Lower leg skin (tissue), 4 donors: ENCODE measurements around the gene C19orf12. TPM values are rescaled to one million over a fixed set of nuclear protein-coding genes. Genes with fewer than 3 reads are reported as not detected.

Experiments used
- DNase-seq, 2 donors: peaks; one replicate each; pipeline ENCODE4 v3.0.0-alpha.2; 2019; ENCODE audit warnings: low spot score in 2 of 2
- H3K4me3 ChIP-seq: fragments of 200-600 bp; sonication (generic); 2 replicates; pipeline ENCODE4 v1.5.1; 2017; ENCODE audit warnings: mild to moderate bottlenecking, low read depth; ENCODE audit not compliant: poor library complexity, severe bottlenecking
- POLR2A ChIP-seq, 2 donors: fragments of 450-650 bp; IDR thresholded peaks; one replicate each; pipeline ENCODE4 v1.6.1; 2016 to 2017; ENCODE audit warnings: antibody characterized with exemption in 2 of 2, mild to moderate bottlenecking in 1 of 2, moderate library complexity in 1 of 2
- WGBS, 2 donors: methylation state at CpG; one replicate each; pipeline ENCODE4 v1.1.5; 2018; 5-methylcytosine and 5-hydroxymethylcytosine counted together
- intact Hi-C: fragments of 100-400 bp; cut with DNase I; formaldehyde crosslinking; loops from one replicate; pipeline ENCODE4 v1.15.0; 2023; ENCODE audit warnings: low total_unique reads
- total RNA-seq, 4 donors: library from RNA; depleted of rRNA; stranded (reverse); fragments of >200 nt; gene quantifications; one replicate each; pipeline ENCODE4 v1.1.0, GENCODE V29; 2016
- TF ChIP-seq, protein P1 (sequence below), 3 donors: fragments of 450-650 bp; IDR thresholded peaks; one replicate each; pipeline ENCODE4 v1.5.1; 2016; ENCODE audit warnings: antibody characterized with exemption in 3 of 3, mild to moderate bottlenecking in 3 of 3, moderate library complexity in 2 of 3

The C19orf12 gene
- total RNA-seq, 4 donors from 2014 or later = 20.6 to 32.3 (median 26.0) TPM

GRCh38 chr19:29662604-29663404 lies 52.3 kb downstream of the C19orf12 start:
- intact Hi-C loops = no loop called here
- WGBS, 2 donors = 12 to 30% methylated on average over 17 of the region's 17 CpGs
- no peak overlapping the region for H3K4me3 ChIP-seq
- peak; percentile 72 to 94 for DNase-seq
- TF ChIP-seq, protein P1, sequence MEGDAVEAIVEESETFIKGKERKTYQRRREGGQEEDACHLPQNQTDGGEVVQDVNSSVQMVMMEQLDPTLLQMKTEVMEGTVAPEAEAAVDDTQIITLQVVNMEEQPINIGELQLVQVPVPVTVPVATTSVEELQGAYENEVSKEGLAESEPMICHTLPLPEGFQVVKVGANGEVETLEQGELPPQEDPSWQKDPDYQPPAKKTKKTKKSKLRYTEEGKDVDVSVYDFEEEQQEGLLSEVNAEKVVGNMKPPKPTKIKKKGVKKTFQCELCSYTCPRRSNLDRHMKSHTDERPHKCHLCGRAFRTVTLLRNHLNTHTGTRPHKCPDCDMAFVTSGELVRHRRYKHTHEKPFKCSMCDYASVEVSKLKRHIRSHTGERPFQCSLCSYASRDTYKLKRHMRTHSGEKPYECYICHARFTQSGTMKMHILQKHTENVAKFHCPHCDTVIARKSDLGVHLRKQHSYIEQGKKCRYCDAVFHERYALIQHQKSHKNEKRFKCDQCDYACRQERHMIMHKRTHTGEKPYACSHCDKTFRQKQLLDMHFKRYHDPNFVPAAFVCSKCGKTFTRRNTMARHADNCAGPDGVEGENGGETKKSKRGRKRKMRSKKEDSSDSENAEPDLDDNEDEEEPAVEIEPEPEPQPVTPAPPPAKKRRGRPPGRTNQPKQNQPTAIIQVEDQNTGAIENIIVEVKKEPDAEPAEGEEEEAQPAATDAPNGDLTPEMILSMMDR (IDR thresholded peaks at IDR 0.05) = no peak
- TF ChIP-seq POLR2A (IDR thresholded peaks at IDR 0.05) = no peak

GRCh38 chr19:29662278-29662603 lies 52.8 kb downstream of the C19orf12 start:
- no peak overlapping the region for H3K4me3 ChIP-seq
- TF ChIP-seq, protein P1 (IDR thresholded peaks at IDR 0.05) = no peak
- TF ChIP-seq POLR2A (IDR thresholded peaks at IDR 0.05) = no peak
- intact Hi-C loops = no loop called here
- DNase-seq = no peak
- WGBS, 2 donors = 12 to 18% methylated on average over 1 of the region's 1 CpG

DNA sequence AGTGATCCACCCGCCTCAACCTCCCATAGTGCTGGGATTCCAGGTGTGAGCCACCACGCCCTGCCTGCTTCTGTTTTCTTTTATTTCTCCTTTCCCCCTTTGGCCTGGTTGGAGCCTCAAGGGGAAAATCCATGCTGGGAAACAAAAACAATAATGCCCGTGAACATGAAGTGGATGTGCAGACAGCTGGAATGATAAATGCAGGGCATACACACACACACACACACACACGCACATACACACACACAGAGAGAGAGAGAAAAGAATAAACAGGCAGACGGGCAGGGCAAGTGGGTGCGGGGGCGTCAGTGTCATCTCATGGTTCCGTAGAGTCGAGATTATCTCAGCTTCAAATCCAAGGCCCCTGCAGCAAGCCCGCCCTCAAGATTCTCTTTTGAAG lies 54.2 kb downstream of the C19orf12 start:
- intact Hi-C loops = no loop called here
- no peak overlapping the region for H3K4me3 ChIP-seq
- 69 to 77% methylated on average over 10 of the region's 10 CpGs for WGBS, 2 donors
- no peak for TF ChIP-seq POLR2A (IDR thresholded peaks at IDR 0.05)
- TF ChIP-seq, protein P1 (IDR thresholded peaks at IDR 0.05) = no peak
- no peak for DNase-seq

DNA sequence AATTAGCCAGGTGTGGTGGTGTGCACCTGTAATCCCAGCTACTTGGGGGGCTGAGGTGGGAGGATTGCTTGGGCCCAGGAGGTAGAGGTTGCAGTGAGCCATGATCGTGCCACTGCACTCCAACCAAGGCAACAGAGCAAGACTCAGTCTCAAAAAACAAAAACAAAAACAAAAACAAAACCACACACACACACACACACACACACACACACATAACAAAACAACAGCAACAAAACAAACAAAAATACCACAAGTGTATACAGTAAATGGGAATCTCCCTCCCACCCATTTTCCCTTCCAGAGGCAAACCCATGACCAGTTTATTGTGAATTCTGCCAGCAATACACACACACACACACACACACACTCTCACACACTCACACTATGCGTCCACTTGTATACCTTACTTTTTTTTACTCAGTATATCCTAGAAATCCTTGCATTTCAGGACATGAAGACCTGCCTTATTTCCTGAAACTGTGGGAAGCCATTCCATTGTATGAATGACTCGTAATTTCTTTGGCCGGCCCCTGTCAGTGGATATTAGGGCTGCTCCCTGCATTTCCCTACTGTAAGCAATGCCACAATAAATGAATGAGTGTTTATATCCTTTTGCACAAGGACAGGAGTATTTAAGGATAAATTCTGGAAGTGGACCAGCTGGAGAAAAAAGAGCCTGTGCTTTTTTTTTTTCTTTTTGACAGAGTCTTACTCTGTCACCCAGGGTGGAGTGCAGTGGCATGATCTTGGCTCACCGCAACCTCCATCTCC lies 56.7 kb downstream of the C19orf12 start:
- WGBS, 2 donors = 86 to 87% methylated on average over 5 of the region's 5 CpGs
- intact Hi-C loops = no loop called here

DNA sequence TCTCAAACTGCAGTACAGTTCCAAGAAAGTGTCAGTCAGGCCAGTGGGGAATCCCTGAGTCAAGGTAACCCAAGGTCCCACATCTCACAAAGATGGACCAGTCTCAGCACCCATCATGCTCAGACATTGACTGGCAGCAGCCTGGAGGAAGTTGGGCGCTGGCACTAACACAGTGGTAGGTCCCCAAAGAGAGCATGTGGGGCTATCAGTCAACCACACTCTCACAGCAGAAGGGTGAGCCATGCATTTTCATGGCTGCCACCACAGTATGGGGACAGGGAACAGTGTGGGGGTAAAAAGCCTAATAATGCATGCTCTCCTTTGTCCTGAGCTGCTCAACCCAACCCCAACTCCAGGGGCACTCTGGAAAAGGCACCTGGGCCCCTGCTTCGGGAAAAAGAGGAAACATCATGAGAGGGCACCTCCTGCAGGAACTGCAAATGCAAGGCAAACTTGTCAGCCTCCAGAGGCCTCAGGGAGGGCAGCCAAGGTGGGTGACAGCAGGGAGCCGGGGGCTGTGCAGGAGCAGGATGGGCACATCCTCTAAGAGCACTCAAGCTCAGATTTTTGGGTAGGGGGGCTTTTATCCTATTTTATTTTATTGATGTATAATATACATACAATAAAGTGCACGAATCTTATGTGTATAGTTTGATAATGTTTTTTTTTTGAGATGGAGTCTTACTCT lies 59.3 kb downstream of the C19orf12 start:
- intact Hi-C loops = no loop called here
- DNase-seq = peak in 1 of 2 donors; percentile 77
- WGBS, 2 donors = 80 to 82% methylated on average over 4 of the region's 4 CpGs
- TF ChIP-seq POLR2A (IDR thresholded peaks at IDR 0.05) = no peak
- TF ChIP-seq, protein P1 (IDR thresholded peaks at IDR 0.05) = no peak
- H3K4me3 ChIP-seq = no peak overlapping the region

More for the DNA sequence above, 56.7 kb downstream of the C19orf12 start:
- TF ChIP-seq, protein P1 (IDR thresholded peaks at IDR 0.05) = no peak
- no peak for TF ChIP-seq POLR2A (IDR thresholded peaks at IDR 0.05)
- DNase-seq = peak in 1 of 2 donors; percentile 4
- H3K4me3 ChIP-seq = no peak overlapping the region
